Kidney glomerular epithelial cell (primary cell): ENCODE measurements around the gene MYO18B.
A peak's percentile ranks its signal among the peaks of the same experiment; 100 is the strongest.

Source experiments
- DNase-seq: peaks from one replicate; lab custom pipeline; 2025; lab: John Stamatoyannopoulos, UW

MYO18B gene

GRCh38 chr22:25748704-25749103 lies 6.7 kb downstream of the MYO18B start:
- DNase-seq = no peak

DNA sequence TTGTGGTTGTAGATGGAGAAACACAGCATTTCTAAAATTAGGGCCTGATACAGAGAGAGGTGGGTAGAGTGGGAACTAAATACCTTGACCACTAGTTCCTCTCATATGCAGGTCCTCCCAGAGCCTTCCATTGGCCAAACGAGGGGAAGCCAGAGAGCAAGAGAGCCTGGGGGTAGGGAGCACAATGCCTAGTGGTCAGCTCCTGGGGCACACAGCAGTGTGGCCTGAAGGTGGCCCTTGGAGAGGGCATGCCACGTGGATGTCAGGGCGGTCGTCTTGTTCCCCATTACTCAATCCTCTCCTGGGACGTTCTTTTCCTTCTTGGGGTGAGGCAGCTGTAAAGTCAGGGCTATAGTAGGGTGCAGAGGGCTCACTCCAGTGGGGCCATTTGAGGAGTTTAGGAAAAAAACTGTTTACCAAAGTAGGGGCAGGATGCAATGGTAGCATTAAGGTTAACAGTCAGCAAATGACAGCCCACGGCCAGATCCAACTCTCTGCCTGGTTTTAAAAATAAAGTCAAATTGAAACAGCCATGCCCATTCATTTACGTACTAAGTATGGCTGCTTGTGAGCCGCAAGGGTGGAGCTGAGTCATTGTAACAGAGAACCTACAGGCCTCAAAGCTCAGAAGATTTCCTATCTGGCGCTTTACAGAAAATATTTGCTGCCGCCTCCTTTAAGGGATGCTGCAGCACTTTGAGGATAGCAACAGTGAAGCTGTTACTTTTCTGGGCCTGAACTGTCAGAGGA lies 7.6 kb downstream of the MYO18B start:
- DNase-seq = no peak

- no peak for DNase-seq
Observed at GRCh38 chr22:25750569-25751173, 8.7 kb downstream of the MYO18B start.

DNA sequence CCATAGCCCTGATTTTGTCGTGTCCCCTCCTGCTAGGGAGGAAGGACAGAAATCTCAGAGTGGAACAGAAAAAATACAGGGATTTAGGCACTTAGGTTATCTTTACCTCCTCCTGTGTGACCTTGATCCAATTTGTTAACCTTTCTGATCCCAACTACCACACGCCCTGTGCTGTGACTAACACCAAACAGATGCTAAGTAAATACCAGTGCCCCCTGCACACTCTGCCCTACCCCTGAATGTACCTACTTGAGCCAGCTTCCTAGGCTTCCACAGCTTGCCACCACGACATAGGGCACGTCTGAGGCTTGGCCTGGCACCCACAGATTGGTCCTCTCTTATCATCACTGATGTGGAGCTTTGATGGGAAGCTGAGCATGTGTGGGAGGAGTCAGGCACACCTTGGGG lies 9.2 kb downstream of the MYO18B start:
- no peak for DNase-seq

DNA sequence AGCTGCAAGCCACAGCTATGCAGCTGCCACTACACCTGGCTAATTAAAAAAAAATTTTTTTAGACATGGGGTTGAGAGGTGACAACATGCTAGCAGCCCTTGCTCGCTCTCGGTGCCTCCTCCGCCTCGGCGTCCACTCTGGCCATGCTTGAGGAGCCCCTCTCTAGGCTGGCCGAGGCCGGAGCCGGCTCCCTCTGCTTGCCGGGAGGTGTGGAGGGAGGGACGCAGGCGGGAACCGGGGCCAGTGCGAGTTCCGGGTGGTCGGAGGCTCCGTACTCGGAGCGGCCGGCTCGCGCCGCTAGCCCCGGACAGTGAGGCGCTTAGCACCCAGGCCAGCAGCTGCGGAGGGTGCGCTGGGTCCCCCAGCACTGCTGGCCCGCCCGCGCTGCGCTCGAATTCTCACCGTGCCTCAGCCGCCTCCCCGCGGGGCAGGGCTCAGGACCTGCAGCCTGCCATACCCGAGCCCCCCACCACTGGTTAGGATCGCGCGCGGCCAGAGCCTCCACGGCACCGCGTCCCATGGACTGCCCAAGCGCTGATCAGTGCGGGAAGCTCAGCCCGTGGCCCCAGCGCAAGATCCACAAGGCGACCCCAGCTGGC lies 10.7 kb downstream of the MYO18B start:
- no peak for DNase-seq

GRCh38 chr22:25753252-25753651 lies 11.3 kb downstream of the MYO18B start:
- DNase-seq = no peak

- DNase-seq = no peak
Observed at GRCh38 chr22:25754527-25755202, 12.7 kb downstream of the MYO18B start.

GRCh38 chr22:25757686-25758085 lies 15.7 kb downstream of the MYO18B start:
- no peak for DNase-seq

GRCh38 chr22:25758316-25758715 lies 16.3 kb downstream of the MYO18B start:
- no peak for DNase-seq

DNA sequence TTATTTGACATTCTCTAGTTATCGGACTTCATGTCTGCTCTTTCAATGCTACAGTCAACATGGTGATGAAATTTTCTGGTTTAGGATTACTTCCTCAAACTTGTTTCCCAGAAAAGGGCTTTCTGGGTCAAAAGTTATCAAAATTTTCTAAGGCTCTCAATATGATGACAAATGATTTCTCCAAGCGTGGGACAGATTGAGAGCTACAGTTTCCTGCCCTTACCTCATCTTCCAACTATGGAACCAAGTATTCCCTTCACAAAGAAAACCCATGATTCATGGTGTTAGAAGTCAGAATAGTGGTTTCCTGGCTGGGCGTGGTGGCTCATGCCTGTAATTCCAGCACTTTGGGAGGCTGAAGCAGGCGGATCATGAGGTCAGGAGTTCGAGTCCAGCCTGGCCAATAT lies 17.8 kb downstream of the MYO18B start:
- DNase-seq = peak; percentile 93

GRCh38 chr22:25760294-25760693 lies 18.3 kb downstream of the MYO18B start:
- no peak for DNase-seq

DNA sequence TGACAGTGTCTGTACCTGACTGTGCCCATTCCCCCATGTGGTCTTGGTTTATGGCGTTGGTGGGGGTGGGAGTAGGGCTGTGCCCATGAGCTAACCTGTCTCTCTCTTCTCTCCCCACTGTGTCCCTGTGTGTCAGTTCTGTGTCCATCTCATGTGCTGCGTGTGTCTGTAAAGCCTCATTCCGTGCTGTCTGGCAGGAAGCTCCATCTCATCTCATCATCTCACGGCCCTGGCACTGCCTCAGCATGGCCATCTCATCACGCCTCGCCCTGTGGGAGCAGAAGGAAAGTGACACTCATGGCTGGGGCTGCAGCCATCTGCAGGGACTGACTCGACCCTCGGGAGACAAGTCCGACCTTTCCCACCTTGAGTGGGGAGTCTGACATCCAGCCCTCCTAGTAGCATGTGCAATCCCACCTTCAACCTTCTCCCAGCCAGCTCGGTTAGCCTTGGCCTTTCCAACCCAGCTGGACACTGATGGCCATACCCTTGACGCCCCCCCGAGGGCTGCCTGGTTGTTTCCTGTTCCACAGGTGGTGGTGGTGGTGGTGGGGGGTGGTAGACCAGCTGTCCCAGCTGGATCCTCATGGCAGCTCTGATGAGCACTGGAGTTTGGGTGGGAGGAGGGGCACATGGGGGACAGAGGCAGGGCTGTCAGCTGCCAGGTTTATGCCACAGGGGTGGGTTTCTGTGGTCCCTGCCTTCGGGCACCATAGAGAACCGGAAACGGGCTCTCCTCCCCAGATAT lies 19.0 kb downstream of the MYO18B start:
- no peak for DNase-seq

DNA sequence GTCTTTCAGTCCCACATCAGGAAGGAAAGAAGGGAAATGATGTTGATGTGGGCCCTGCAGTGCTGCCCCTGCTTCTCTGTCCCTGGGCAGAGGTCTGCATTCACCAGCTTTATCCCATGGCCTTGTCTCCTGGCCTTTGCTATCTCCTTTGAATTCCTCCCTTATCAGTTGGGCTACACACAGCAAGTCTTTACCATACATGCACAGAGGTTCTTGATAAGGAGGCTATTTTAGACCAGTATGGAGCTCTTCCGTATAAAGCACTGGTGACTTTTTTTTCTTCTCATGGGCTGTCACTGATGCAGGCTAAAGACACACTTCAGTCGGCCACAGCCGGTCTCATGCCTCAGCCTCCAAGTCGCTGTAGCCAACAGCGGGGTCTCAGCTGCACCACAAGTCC lies 20.2 kb downstream of the MYO18B start:
- no peak for DNase-seq

DNA sequence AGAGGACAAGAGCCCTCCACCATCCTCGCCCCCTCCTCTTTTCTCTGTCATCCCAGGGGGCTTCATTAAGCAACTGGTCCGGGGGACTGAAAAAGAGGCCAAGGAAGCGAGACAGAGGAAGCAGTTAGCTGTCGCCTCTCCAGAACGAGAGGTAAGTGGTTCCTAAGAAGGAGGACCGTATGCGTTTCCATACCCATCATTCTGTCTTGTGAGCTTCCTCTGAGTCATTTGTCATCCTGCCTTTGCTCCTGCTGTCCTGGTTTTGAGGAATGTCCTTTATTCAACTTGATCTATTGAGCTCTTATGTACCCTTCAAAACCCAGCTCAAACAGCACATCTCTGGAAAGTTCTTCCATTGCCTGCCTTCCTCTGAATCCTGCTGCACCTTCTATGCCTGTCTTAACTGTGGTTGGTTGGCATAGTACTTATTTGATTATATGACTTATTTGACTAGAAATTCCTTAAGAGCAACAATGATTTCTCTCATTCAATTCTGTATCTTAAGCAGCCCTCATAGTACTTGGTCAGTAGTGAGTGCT lies 21.3 kb downstream of the MYO18B start:
- no peak for DNase-seq

- no peak for DNase-seq
Observed at GRCh38 chr22:25764270-25765015, 22.5 kb downstream of the MYO18B start.

DNA sequence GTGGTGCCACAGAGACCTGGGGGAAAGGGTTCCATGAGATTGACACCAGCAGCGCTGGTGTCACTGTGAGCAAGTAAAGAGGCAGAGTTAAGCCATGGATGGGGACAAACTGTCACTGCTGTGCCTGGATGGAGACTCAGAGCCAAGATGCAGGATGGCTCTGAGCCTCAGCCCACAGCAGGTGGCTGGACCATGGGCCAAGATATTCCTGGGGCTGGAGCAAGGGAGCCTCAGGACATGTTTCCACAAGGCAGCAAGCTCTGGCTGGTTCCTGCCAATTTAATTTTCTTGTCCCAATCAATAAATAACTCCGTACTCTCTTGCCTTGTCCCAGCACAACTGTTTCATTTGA lies 23.0 kb downstream of the MYO18B start:
- no peak for DNase-seq

DNA sequence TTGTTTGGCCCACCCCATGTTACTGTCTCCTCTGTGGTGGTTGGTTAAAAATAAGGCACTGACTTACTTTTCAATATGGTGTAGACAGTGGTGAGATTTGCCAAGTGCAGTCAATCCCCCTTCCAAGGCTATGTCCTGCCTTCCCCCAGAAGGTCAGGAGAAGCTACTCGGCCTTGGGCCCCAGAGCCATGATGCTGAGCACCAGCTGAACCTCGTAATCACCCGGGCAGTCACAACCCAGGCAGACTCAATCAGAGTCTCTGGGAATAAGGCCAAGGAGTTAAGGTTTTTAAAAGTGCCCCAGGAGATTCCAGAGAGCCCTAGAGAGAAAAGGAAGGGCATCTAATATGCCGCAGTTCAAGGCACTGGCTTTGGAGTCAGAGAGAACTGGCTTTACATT lies 23.8 kb downstream of the MYO18B start:
- DNase-seq = no peak

GRCh38 chr22:25766418-25766817 lies 24.4 kb downstream of the MYO18B start:
- no peak for DNase-seq

DNA sequence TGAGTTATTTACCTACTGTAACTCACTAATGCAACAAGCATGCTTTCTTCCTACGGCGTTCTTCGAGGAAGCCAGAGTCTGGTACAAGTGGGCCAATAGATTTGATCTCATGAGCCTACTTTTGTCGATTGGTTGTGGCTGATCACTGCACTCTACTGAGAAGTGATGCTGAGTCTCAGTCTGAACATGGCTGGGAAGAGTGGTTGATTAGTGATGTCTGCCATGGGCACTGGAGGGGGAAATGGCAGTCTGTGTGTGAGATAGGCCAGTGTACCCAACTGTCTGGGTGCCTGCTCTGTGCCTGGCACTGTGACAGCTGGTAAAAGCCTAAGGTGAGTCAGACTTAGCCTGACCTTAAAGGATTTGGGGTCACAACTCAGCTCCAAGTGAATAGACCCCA lies 28.3 kb downstream of the MYO18B start:
- no peak for DNase-seq

- DNase-seq = no peak
Observed at GRCh38 chr22:25772288-25772687, 30.3 kb downstream of the MYO18B start.

DNA sequence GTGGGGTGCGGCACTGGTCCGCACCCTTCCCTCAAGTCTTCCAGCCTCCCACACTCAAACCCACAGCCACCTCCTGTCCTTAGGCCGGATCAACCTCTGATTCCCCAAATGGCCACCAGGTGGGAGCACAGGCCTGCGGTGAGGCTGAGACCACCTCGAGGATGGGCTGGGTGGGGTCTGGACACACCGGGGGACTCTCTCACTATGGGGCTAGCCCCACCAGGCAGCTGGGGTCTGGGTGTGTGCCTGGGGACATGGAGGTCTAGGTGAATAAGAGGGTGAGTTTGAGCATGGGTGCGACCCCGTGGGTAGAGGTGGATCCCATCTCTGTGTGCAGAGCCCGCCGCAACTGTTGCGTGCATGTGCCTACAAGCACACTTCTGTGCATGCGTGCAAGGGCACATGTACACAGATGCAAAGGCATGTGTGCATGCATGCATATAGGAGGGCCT lies 32.6 kb downstream of the MYO18B start:
- DNase-seq = no peak
